DMS 273 treated with DMSO at 0.1 percent for 48 hours (cell line): ENCODE data around the gene CLPTM1.
"Not testable (repeated sequence)": the region's sequence is repeated elsewhere in the genome, so short reads cannot be mapped to it uniquely, and the experiment has no call there.

Experiments used
- DNase-seq: peaks from one replicate; lab custom pipeline; 2025; lab: John Stamatoyannopoulos, UW

The CLPTM1 gene

DNA sequence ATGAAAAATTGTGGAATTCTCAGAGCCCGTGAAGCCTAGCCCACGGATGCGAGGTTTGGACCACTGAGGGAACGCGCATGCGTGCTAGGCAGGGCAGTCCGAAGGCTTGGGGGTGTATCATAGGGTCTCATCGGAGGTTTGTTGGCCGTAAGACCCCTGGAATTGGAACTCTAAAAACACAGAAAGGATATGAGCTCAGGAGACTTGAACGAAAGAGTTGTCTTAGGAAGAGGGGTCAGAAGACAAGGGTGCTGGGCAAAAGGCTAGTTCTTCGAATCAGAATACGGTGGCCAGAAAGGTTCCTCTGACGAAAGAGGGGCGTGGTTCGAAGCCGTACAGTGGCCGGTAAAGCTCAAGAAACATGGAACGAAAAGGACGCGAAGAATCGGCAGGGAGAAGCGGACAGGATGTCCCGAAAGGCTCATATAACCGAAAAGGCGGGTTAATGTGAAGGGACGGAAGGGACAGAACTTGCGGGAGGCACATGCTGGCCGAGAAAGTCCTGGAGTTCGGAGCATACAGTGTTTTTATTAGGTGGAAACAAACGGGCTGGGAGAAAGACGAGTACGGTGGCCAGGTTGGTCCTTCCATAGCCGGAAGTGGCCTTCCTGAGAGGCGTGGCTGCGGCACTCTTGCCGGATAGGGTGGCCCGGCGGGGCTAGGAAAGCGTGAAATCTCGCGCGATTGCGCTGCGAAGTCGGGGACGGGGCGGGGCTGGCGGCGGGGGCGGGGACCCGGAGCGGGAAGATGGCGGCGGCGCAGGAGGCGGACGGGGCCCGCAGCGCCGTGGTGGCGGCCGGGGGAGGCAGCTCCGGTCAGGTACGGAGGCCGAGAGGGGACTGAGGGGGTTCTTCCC lies at the start of gene CLPTM1:
TSS of gene CLPTM1 (plus strand) at position 732 of the 856 bp plus-strand sequence. CDS start at position 748, 16 bp downstream.
- peak; percentile 95 for DNase-seq

- peak; percentile 26 for DNase-seq
Measured at GRCh38 chr19:44905437-44906160, 49.6 kb upstream of the CLPTM1 start, which contains the start of gene APOE. Gene APOE, plus strand, starts transcription at chr19:44905796. Its CDS starts 829 bp downstream, at chr19:44906625.

DNA sequence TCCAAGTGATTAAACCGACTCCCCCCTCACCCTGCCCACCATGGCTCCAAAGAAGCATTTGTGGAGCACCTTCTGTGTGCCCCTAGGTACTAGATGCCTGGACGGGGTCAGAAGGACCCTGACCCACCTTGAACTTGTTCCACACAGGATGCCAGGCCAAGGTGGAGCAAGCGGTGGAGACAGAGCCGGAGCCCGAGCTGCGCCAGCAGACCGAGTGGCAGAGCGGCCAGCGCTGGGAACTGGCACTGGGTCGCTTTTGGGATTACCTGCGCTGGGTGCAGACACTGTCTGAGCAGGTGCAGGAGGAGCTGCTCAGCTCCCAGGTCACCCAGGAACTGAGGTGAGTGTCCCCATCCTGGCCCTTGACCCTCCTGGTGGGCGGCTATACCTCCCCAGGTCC lies 47.6 kb upstream of the CLPTM1 start:
- no peak for DNase-seq

DNA sequence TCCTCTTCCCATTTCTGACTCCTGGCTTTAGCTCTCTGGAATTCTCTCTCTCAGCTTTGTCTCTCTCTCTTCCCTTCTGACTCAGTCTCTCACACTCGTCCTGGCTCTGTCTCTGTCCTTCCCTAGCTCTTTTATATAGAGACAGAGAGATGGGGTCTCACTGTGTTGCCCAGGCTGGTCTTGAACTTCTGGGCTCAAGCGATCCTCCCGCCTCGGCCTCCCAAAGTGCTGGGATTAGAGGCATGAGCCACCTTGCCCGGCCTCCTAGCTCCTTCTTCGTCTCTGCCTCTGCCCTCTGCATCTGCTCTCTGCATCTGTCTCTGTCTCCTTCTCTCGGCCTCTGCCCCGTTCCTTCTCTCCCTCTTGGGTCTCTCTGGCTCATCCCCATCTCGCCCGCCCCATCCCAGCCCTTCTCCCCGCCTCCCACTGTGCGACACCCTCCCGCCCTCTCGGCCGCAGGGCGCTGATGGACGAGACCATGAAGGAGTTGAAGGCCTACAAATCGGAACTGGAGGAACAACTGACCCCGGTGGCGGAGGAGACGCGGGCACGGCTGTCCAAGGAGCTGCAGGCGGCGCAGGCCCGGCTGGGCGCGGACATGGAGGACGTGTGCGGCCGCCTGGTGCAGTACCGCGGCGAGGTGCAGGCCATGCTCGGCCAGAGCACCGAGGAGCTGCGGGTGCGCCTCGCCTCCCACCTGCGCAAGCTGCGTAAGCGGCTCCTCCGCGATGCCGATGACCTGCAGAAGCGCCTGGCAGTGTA lies 46.9 kb upstream of the CLPTM1 start:
- no peak for DNase-seq

DNA sequence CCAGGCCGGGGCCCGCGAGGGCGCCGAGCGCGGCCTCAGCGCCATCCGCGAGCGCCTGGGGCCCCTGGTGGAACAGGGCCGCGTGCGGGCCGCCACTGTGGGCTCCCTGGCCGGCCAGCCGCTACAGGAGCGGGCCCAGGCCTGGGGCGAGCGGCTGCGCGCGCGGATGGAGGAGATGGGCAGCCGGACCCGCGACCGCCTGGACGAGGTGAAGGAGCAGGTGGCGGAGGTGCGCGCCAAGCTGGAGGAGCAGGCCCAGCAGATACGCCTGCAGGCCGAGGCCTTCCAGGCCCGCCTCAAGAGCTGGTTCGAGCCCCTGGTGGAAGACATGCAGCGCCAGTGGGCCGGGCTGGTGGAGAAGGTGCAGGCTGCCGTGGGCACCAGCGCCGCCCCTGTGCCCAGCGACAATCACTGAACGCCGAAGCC lies 46.3 kb upstream of the CLPTM1 start:
- no peak for DNase-seq

GRCh38 chr19:44909775-44910174 lies 45.4 kb upstream of the CLPTM1 start:
- no peak for DNase-seq

- not testable (repeated sequence) for DNase-seq
Measured at GRCh38 chr19:44911896-44912295, 43.3 kb upstream of the CLPTM1 start.

DNA sequence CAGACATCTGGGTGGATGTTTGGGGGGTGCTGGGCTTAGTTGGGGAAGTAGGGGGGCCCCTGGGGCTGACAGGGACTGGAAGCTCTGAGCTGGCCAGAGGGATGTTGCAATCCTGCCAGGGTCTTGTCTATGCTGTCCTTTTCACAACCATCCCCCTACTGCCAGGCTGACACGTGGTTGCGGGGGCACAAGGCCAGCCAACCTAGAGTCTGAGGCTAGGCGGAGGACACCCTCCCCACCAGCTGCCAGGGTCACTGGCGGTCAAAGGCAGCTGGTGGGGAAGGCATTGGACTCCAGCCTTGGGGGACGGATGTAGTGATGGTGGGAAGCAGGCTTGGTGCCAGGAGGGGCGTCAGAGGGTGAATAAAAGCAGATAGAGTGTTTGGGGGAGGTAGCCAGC lies 42.3 kb upstream of the CLPTM1 start:
- DNase-seq: peak; percentile 89

GRCh38 chr19:44913512-44914432 lies 41.4 kb upstream of the CLPTM1 start:
- DNase-seq: not testable (repeated sequence)

GRCh38 chr19:44914433-44915206 lies 40.6 kb upstream of the CLPTM1 start, which contains the start of gene APOC1:
Gene APOC1, plus strand, starts transcription at chr19:44914608. Its CDS starts 284 bp downstream, at chr19:44914892.
- DNase-seq: peak; percentile 85

DNA sequence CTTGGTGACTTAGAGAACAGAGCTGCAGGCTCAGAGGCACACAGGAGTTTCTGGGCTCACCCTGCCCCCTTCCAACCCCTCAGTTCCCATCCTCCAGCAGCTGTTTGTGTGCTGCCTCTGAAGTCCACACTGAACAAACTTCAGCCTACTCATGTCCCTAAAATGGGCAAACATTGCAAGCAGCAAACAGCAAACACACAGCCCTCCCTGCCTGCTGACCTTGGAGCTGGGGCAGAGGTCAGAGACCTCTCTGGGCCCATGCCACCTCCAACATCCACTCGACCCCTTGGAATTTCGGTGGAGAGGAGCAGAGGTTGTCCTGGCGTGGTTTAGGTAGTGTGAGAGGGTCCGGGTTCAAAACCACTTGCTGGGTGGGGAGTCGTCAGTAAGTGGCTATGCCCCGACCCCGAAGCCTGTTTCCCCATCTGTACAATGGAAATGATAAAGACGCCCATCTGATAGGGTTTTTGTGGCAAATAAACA lies 30.9 kb upstream of the CLPTM1 start:
- DNase-seq: no peak

GRCh38 chr19:44925114-44925891 lies 29.9 kb upstream of the CLPTM1 start:
- DNase-seq: peak; percentile 53

DNA sequence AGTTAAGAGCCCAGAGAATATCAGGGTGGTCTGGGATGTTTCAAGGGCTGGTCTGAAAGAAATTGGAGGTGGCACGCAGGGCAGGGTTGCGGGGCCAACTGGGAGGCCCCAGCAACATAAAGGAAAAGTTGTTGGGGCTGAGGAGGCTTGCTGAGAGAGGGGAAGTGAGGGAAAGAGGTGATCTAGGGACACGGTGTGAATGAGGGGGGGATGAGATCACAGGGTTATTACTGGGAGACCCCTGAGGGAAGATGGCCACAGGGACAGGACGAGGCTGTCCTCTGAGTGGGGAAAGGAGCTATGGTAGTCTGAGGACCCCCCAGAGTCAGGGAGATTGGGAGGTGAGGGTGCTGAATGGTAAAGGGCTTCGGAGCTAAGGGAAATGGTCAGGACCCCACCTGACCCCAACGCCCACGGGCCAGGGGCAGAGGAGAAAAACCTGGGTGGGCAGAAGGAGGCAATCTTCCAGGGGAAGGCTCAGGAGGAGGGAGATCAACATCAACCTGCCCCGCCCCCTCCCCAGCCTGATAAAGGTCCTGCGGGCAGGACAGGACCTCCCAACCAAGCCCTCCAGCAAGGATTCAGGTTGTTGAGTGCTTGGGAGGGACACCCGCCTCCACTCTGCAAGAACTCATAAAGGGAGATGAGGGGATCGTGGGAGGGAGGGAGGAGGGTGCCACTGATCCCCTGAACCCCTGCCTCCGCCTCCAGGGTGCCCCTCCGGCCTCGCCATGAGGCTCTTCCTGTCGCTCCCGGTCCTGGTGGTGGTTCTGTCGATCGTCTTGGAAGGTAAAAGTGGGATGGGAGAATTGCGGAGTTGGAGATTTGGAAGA lies 28.7 kb upstream of the CLPTM1 start:
- not testable (repeated sequence) for DNase-seq

DNA sequence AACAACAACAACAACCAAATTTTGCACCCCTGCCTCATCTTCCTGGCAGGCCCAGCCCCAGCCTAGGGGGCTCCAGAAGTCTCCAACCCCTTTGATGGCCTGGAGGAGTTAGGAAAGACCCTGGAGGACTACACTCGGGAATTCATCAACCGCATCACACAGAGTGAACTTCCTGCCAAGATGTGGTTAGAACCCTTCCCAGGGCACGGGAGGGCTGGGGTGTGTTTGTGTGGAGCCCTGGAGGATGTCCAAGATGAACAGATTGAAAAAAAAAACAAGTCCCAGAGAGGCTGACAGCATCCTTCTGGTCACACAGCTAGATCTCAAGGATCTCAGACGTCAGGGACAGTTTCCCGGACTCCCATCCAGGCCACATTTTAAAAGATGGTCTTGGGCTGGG lies 27.4 kb upstream of the CLPTM1 start:
- peak; percentile 17 for DNase-seq

- no peak for DNase-seq
Measured at GRCh38 chr19:44930088-44930487, 25.1 kb upstream of the CLPTM1 start.

DNA sequence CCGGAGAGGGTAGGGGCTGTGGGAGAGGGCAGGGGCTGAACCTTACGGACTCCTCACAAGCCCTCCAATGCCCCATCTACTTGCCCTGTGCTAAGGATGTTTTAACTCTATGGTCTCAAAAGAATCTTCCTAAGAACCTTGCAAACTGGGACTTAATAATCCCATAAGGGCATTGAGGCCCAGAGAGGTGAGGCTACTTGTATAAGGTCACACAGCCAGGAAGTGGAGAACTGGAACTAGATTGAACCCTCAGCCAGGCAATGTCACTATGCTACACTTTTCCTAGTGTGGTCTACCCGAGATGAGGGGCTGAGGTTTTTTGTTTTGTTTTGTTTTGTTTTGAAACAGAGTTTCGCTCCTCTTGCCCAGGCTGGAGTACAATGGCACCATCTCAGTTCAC lies 23.6 kb upstream of the CLPTM1 start:
- DNase-seq: no peak

GRCh38 chr19:44939668-44940067 lies 15.5 kb upstream of the CLPTM1 start:
- no peak for DNase-seq

DNA sequence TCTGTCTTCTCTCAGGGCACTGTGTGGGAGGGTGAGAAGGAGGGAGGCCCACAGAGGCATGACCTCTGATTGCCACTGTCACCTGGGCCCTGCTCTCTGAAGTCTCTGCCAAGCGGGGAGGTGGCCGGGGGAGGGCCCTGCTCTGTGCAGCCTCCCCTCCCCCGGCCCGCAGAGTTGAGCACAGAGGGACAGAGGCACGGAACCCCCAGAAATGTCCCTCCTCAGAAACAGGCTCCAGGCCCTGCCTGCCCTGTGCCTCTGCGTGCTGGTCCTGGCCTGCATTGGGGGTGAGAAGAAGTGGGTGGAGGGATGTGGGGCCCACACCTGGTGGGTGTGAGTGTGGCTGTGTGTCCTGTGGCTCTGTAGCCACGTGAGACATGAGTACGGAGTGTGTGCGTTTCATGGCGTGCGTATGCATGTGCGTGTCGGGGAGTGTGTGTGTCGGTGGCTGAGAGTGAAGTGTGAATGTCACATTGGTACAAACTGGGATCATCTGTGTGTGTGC lies 13.1 kb upstream of the CLPTM1 start, which contains the start of gene APOC4:
TSS of gene APOC4 (plus strand) at position 171 of the 505 bp plus-strand sequence. CDS start at position 212, 41 bp downstream.
- no peak for DNase-seq
